ENCODE measurements around the gene CIZ1.
"Not testable (repeated sequence)": the region's sequence is repeated elsewhere in the genome, so short reads cannot be mapped to it uniquely, and the experiment has no call there.

CIZ1 gene

GRCh38 chr9:128188209-128188608 lies 3.2 kb downstream of the CIZ1 start:
- DNase-seq: no peak

- no peak for DNase-seq
These were observed 4.0 kb downstream of the CIZ1 start for GRCh38 chr9:128187361-128187760.

- DNase-seq: no peak
These were observed 5.1 kb downstream of the CIZ1 start for GRCh38 chr9:128185979-128186965.

- DNase-seq: no peak
These were observed 8.3 kb downstream of the CIZ1 start for GRCh38 chr9:128182893-128183588.

- DNase-seq: not testable (repeated sequence)
These were observed 9.9 kb downstream of the CIZ1 start for GRCh38 chr9:128181480-128181879.

- no peak for DNase-seq
These were observed 10.9 kb downstream of the CIZ1 start for GRCh38 chr9:128180447-128180846.

GRCh38 chr9:128180001-128180400 lies 11.4 kb downstream of the CIZ1 start:
- no peak for DNase-seq

- DNase-seq: no peak
These were observed 12.5 kb downstream of the CIZ1 start for GRCh38 chr9:128178806-128179431.

- no peak for DNase-seq
These were observed 15.6 kb downstream of the CIZ1 start for GRCh38 chr9:128175726-128176125.

GRCh38 chr9:128175102-128175563 lies 16.2 kb downstream of the CIZ1 start:
- DNase-seq: no peak

- no peak for DNase-seq
These were observed 17.3 kb downstream of the CIZ1 start for GRCh38 chr9:128174062-128174461.

GRCh38 chr9:128169925-128170324 lies 21.4 kb downstream of the CIZ1 start:
- DNase-seq: no peak

- DNase-seq: no peak
These were observed 21.9 kb downstream of the CIZ1 start for GRCh38 chr9:128169492-128169891.

- no peak for DNase-seq
These were observed 22.6 kb downstream of the CIZ1 start for GRCh38 chr9:128168731-128169308.

GRCh38 chr9:128167209-128167608 lies 24.2 kb downstream of the CIZ1 start:
- DNase-seq: no peak

GRCh38 chr9:128166169-128166568 lies 25.2 kb downstream of the CIZ1 start:
- DNase-seq: no peak

- no peak for DNase-seq
These were observed 27.0 kb downstream of the CIZ1 start for GRCh38 chr9:128164307-128164885.

- DNase-seq: no peak
These were observed 27.7 kb downstream of the CIZ1 start for GRCh38 chr9:128163523-128164306.

GRCh38 chr9:128163027-128163515 lies 28.3 kb downstream of the CIZ1 start:
- DNase-seq: no peak

GRCh38 chr9:128162215-128163026 lies 29.0 kb downstream of the CIZ1 start:
- DNase-seq: no peak

Measured in activated gamma-delta T cell (primary cell).